ENCODE data around the gene NVL. TPM values are rescaled to one million over a fixed set of nuclear protein-coding genes. Genes with fewer than 3 reads are reported as not detected.
"Not testable (repeated sequence)": the region's sequence is repeated elsewhere in the genome, so short reads cannot be mapped to it uniquely, and the experiment has no call there.

The NVL gene
- total RNA-seq, 1 donor from 2014 or later, result 39.4 TPM

- TF ChIP-seq CTCF (IDR thresholded peaks at IDR 0.05; ENCODE audit: unreplicated experiment), result no peak
- H3K9me3 Mint-ChIP-seq, result no peaks in the 10 kb centered on the region
- no peaks in the 10 kb centered on the region for H3K36me3 Mint-ChIP-seq
- no peaks in the 10 kb centered on the region for H3K27me3 Mint-ChIP-seq (ENCODE audit: low read depth)
- H3K4me1 Mint-ChIP-seq, result peaks cover 30% of the 10 kb centered on the region
- peak overlapping the region; percentile 86 for H3K27ac Mint-ChIP-seq
- no peak overlapping the region for H3K4me3 Mint-ChIP-seq
- no peak for DNase-seq (ENCODE audit: low spot score in 2 of 2, unreplicated experiment in 2 of 2)
These were observed 117.3 kb downstream of the NVL start for GRCh38 chr1:224212618-224213061.

- Mint-ChIP-seq H3K4me3 (no peak overlapping the region), H3K27me3 (ENCODE audit: low read depth) (no peaks in the 10 kb centered on the region), H3K9me3 (no peaks in the 10 kb centered on the region), H3K27ac (peak overlapping the region; percentile 81), H3K36me3 (no peaks in the 10 kb centered on the region), H3K4me1 (peaks cover 30% of the 10 kb centered on the region)
- no peak for DNase-seq (ENCODE audit: low spot score in 2 of 2, unreplicated experiment in 2 of 2)
- no peak for TF ChIP-seq CTCF (IDR thresholded peaks at IDR 0.05; ENCODE audit: unreplicated experiment)
These were observed 118.6 kb downstream of the NVL start for GRCh38 chr1:224211206-224211962.

- not testable (repeated sequence) for DNase-seq (ENCODE audit: low spot score in 2 of 2, unreplicated experiment in 2 of 2)
- peaks cover 30% of the 10 kb centered on the region for H3K4me1 Mint-ChIP-seq
- H3K27ac Mint-ChIP-seq, result peak overlapping the region; percentile 93
These were observed 123.9 kb downstream of the NVL start for GRCh38 chr1:224205931-224206538.

GRCh38 chr1:224205438-224205840 is 124.5 kb downstream of the NVL start:
- Mint-ChIP-seq H3K4me3 (no peak overlapping the region), H3K9me3 (no peaks in the 10 kb centered on the region), H3K27ac (peak overlapping the region; percentile 93), H3K27me3 (ENCODE audit: low read depth) (no peaks in the 10 kb centered on the region), H3K36me3 (no peaks in the 10 kb centered on the region), H3K4me1 (peaks cover 30% of the 10 kb centered on the region)
- DNase-seq (ENCODE audit: low spot score in 2 of 2, unreplicated experiment in 2 of 2), result no peak
- TF ChIP-seq CTCF (IDR thresholded peaks at IDR 0.05; ENCODE audit: unreplicated experiment), result no peak

More at GRCh38 chr1:224205931-224206538, 123.9 kb downstream of the NVL start:
- H3K4me3 Mint-ChIP-seq; H3K36me3 Mint-ChIP-seq; H3K27me3 Mint-ChIP-seq (ENCODE audit: low read depth); H3K9me3 Mint-ChIP-seq: not testable (repeated sequence)

GRCh38 chr1:224203243-224204016 is 126.5 kb downstream of the NVL start:
- H3K36me3 Mint-ChIP-seq, result no peaks in the 10 kb centered on the region
- TF ChIP-seq CTCF (IDR thresholded peaks at IDR 0.05; ENCODE audit: unreplicated experiment), result no peak
- no peak for DNase-seq (ENCODE audit: low spot score in 2 of 2, unreplicated experiment in 2 of 2)
- H3K27ac Mint-ChIP-seq, result peak overlapping the region; percentile 88
- no peaks in the 10 kb centered on the region for H3K27me3 Mint-ChIP-seq (ENCODE audit: low read depth)
- H3K4me3 Mint-ChIP-seq, result no peak overlapping the region
- peaks cover 31% of the 10 kb centered on the region for H3K4me1 Mint-ChIP-seq
- H3K9me3 Mint-ChIP-seq, result no peaks in the 10 kb centered on the region

- TF ChIP-seq CTCF (IDR thresholded peaks at IDR 0.05; ENCODE audit: unreplicated experiment), result no peak
- no peak overlapping the region for H3K4me3 Mint-ChIP-seq
- H3K27ac Mint-ChIP-seq, result peak overlapping the region; percentile 41
- H3K27me3 Mint-ChIP-seq (ENCODE audit: low read depth), result no peaks in the 10 kb centered on the region
- peaks cover 34% of the 10 kb centered on the region for H3K4me1 Mint-ChIP-seq
- no peak for DNase-seq (ENCODE audit: low spot score in 2 of 2, unreplicated experiment in 2 of 2)
- no peaks in the 10 kb centered on the region for H3K9me3 Mint-ChIP-seq
- H3K36me3 Mint-ChIP-seq, result no peaks in the 10 kb centered on the region
These were observed 128.1 kb downstream of the NVL start for GRCh38 chr1:224201853-224202252.
